Common myeloid progenitor, CD34-positive (primary cell): Measurements from ENCODE around the gene SPAG16.

Source experiments
- CTCF ChIA-PET: fragments of 350-600 bp; sonication (Branson Sonifier 250); formaldehyde crosslinking; loops from one replicate; lab custom pipeline; 2021; ENCODE audit warnings: antibody characterized with exemption; lab: Charles Lee
- POLR2A ChIA-PET: fragments of 350-600 bp; sonication (Branson Sonifier 250); formaldehyde crosslinking; loops from one replicate; lab custom pipeline; 2021; ENCODE audit warnings: antibody characterized with exemption; lab: Charles Lee
- DNase-seq, 3 donors: peaks; one replicate each; pipeline versions ENCODE4 v3.0.0 to v3.0.0-alpha.2; 2013
- H3K27ac ChIP-seq, 2 experiments: 1 replicate in 1 of 2; 2 replicates in 1 of 2; pipeline ENCODE4 v1.7.0; 2013; ENCODE audit warnings: inconsistent platforms in 2 of 2, low read length in 2 of 2, mild to moderate bottlenecking in 2 of 2, low read depth in 1 of 2, moderate library complexity in 1 of 2; ENCODE audit not compliant: severe bottlenecking in 2 of 2, insufficient read depth in 1 of 2, poor library complexity in 1 of 2
- H3K27me3 ChIP-seq, 5 experiments: replicated peaks in 2 of 5; 1 replicate in 3 of 5; 2 replicates in 2 of 5; pipeline versions ENCODE4 v1.6.1 to v1.7.0; 2013; ENCODE audit warnings: low read length in 4 of 5, mild to moderate bottlenecking in 2 of 5, moderate library complexity in 2 of 5, inconsistent platforms in 1 of 5; ENCODE audit not compliant: insufficient read depth in 5 of 5, control insufficient read depth in 4 of 5
- H3K36me3 ChIP-seq, 4 experiments: 1 replicate in 2 of 4; 2 replicates in 2 of 4; pipeline versions ENCODE4 v1.6.1 to v1.7.0; 2013; ENCODE audit warnings: low read length in 3 of 4, control low read depth in 1 of 4, mild to moderate bottlenecking in 1 of 4; ENCODE audit not compliant: control insufficient read depth in 4 of 4, insufficient read depth in 4 of 4
- H3K4me1 ChIP-seq, 4 experiments: 1 replicate in 3 of 4; 2 replicates in 1 of 4; pipeline versions ENCODE4 v1.6.1 to v1.7.1; 2013; ENCODE audit warnings: low read length in 3 of 4, mild to moderate bottlenecking in 3 of 4, control low read depth in 1 of 4, inconsistent platforms in 1 of 4, moderate library complexity in 1 of 4; ENCODE audit not compliant: control insufficient read depth in 4 of 4, insufficient read depth in 4 of 4; ENCODE audit errors: control extremely low read depth in 1 of 4
- H3K4me3 ChIP-seq, 7 experiments: 1 replicate in 4 of 7; 2 replicates in 3 of 7; pipeline versions ENCODE4 v1.5.1 to v1.7.0; 2013; ENCODE audit warnings: mild to moderate bottlenecking in 7 of 7, low read length in 6 of 7, moderate library complexity in 6 of 7, inconsistent platforms in 2 of 7, low read depth in 2 of 7, control low read depth in 1 of 7; ENCODE audit not compliant: insufficient read depth in 4 of 7, control insufficient read depth in 1 of 7; ENCODE audit errors: extremely low read depth in 1 of 7
- H3K9me3 ChIP-seq, 5 experiments: 1 replicate in 4 of 5; 2 replicates in 1 of 5; pipeline versions ENCODE4 v1.6.1 to v1.7.1; 2013; ENCODE audit warnings: low read length in 4 of 5, mild to moderate bottlenecking in 2 of 5, inconsistent platforms in 1 of 5, low read depth in 1 of 5, moderate library complexity in 1 of 5; ENCODE audit not compliant: control insufficient read depth in 4 of 5, insufficient read depth in 2 of 5; ENCODE audit errors: control extremely low read depth in 1 of 5
- WGBS: methylation state at CpG from one replicate; pipeline ENCODE4 v1.1.5; 2013; ENCODE audit not compliant: insufficient coverage; 5-methylcytosine and 5-hydroxymethylcytosine counted together

The SPAG16 gene

GRCh38 chr2:213818436-213818835 lies 534.2 kb downstream of the SPAG16 start:
- ChIA-PET POLR2A (no interaction called here), CTCF (no interaction called here)
- no peaks in the 10 kb centered on the region for H3K9me3 ChIP-seq
- no peak overlapping the region for H3K4me3 ChIP-seq
- WGBS, result 50% methylated on average over 1 of the region's 1 CpG
- H3K4me1 ChIP-seq, result no peaks in the 10 kb centered on the region
- no peak overlapping the region for H3K27ac ChIP-seq
- no peaks in the 10 kb centered on the region for H3K27me3 ChIP-seq
- no peaks in the 10 kb centered on the region for H3K36me3 ChIP-seq
- no peak for DNase-seq

GRCh38 chr2:213834331-213834730 lies 550.1 kb downstream of the SPAG16 start:
- Histone ChIP-seq H3K36me3 (no peaks in the 10 kb centered on the region), H3K9me3 (peaks cover 0 to 6% (median 0%) of the 10 kb centered on the region in 5 experiments), H3K27me3 (no peaks in the 10 kb centered on the region), H3K4me1 (no peaks in the 10 kb centered on the region), H3K27ac (no peak overlapping the region), H3K4me3 (no peak overlapping the region)
- no peak for DNase-seq
- ChIA-PET CTCF (no interaction called here), POLR2A (interaction anchor here (0.6 kb wide), 1 partner anchor 246 kb away, joined by 7 read pairs; no protein-coding TSS in a partner anchor)

- no peaks in the 10 kb centered on the region for H3K27me3 ChIP-seq
- no peak for DNase-seq
- no peaks in the 10 kb centered on the region for H3K36me3 ChIP-seq
- no CpG with 5 or more reads among the region's 1 CpG for whole genome bisulfite sequencing
- H3K9me3 ChIP-seq, result peaks cover 0 to 3% (median 0%) of the 10 kb centered on the region in 5 experiments
- no peak overlapping the region for H3K27ac ChIP-seq
- POLR2A ChIA-PET, result interaction anchor here (0.6 kb wide), 1 partner anchor 246 kb away, joined by 7 read pairs; no protein-coding TSS in a partner anchor
- peaks cover 0 to 2% (median 0%) of the 10 kb centered on the region in 4 experiments for H3K4me1 ChIP-seq
- CTCF ChIA-PET, result no interaction called here
- no peak overlapping the region for H3K4me3 ChIP-seq
Observed at GRCh38 chr2:213834746-213835145, 550.5 kb downstream of the SPAG16 start.

GRCh38 chr2:213846856-213847255 lies 562.6 kb downstream of the SPAG16 start:
- H3K4me3 ChIP-seq, result no peak overlapping the region
- no peaks in the 10 kb centered on the region for H3K9me3 ChIP-seq
- no peaks in the 10 kb centered on the region for H3K27me3 ChIP-seq
- DNase-seq, result no peak
- H3K27ac ChIP-seq, result no peak overlapping the region
- POLR2A ChIA-PET, result no interaction called here
- no peaks in the 10 kb centered on the region for H3K36me3 ChIP-seq
- H3K4me1 ChIP-seq, result no peaks in the 10 kb centered on the region
- WGBS, result 0% methylated on average over 1 of the region's 1 CpG
- CTCF ChIA-PET, result no interaction called here

- Histone ChIP-seq H3K9me3 (no peaks in the 10 kb centered on the region), H3K27ac (no peak overlapping the region), H3K36me3 (no peaks in the 10 kb centered on the region), H3K4me1 (no peaks in the 10 kb centered on the region), H3K4me3 (no peak overlapping the region), H3K27me3 (no peaks in the 10 kb centered on the region)
- POLR2A ChIA-PET, result no interaction called here
- WGBS, result 89% methylated on average over 1 of the region's 3 CpGs
- DNase-seq, result no peak
- CTCF ChIA-PET, result no interaction called here
Observed at GRCh38 chr2:213847316-213847715, 563.1 kb downstream of the SPAG16 start.

- Histone ChIP-seq H3K27me3 (no peaks in the 10 kb centered on the region), H3K27ac (no peak overlapping the region), H3K36me3 (no peaks in the 10 kb centered on the region), H3K9me3 (no peaks in the 10 kb centered on the region), H3K4me3 (no peak overlapping the region), H3K4me1 (no peaks in the 10 kb centered on the region)
- 80% methylated on average over 1 of the region's 4 CpGs for WGBS
- CTCF ChIA-PET, result no interaction called here
- POLR2A ChIA-PET, result no interaction called here
- DNase-seq, result no peak
Observed at GRCh38 chr2:213848631-213849030, 564.4 kb downstream of the SPAG16 start.

- CTCF ChIA-PET, result no interaction called here
Observed at GRCh38 chr2:213861638-213862037, 577.4 kb downstream of the SPAG16 start.

More at GRCh38 chr2:213861638-213862037, 577.4 kb downstream of the SPAG16 start:
- Histone ChIP-seq H3K27ac (no peak overlapping the region), H3K9me3 (peaks cover 0 to 4% (median 0%) of the 10 kb centered on the region in 5 experiments), H3K4me1 (no peaks in the 10 kb centered on the region), H3K4me3 (no peak overlapping the region), H3K27me3 (no peaks in the 10 kb centered on the region), H3K36me3 (no peaks in the 10 kb centered on the region)
- DNase-seq, result no peak
- POLR2A ChIA-PET, result no interaction called here
